ENCODE measurements around the gene ACSF3.

GRCh38 chr16:89155851-89156739 is 62.4 kb downstream of the ACSF3 start:
- TF ChIP-seq CTCF (conservative IDR thresholded peaks at IDR 0.05; ENCODE audit: low read depth, low read length), result no peak
- TF ChIP-seq EZH2phosphoT487 (IDR thresholded peaks at IDR 0.05; ENCODE audit: borderline replicate concordance, low read length), result no peak
- TF ChIP-seq EZH2 (IDR thresholded peaks at IDR 0.05; ENCODE audit: low read length, unreplicated experiment), result no peak
